Natural killer cell (primary cell): ENCODE data around the gene SCCPDH. TPM values are rescaled to one million over a fixed set of nuclear protein-coding genes. Genes with fewer than 3 reads are reported as not detected.

ENCODE experiments used
- ATAC-seq, 3 donors: fragments of 150-1000 bp in 2 of 3; fragments of 200-7000 bp in 1 of 3; cut with Tn5 transposase; 1 replicate in 1 of 3; 2 replicates in 2 of 3; pipeline ENCODE4 v1.10.0; 2021; ENCODE audit warnings: mild to moderate bottlenecking in 2 of 3, moderate library complexity in 2 of 3
- DNase-seq, 2 donors: peaks; one replicate each; pipeline versions ENCODE4 v3.0.0 to v3.0.0-alpha.2; 2013 to 2021; ENCODE audit warnings: mixed read lengths in 1 of 2
- H3K27ac ChIP-seq: one replicate; pipeline ENCODE4 v1.5.1; 2013; ENCODE audit warnings: mild to moderate bottlenecking, low read length
- H3K27me3 ChIP-seq: one replicate; pipeline ENCODE4 v1.6.1; 2013; ENCODE audit warnings: low read length; ENCODE audit not compliant: control insufficient read depth, insufficient read depth
- H3K36me3 ChIP-seq: one replicate; pipeline ENCODE4 v1.6.1; 2013; ENCODE audit warnings: low read length; ENCODE audit not compliant: control insufficient read depth, insufficient read depth
- H3K4me1 ChIP-seq: one replicate; pipeline ENCODE4 v1.6.1; 2013; ENCODE audit warnings: low read length; ENCODE audit not compliant: control insufficient read depth, insufficient read depth
- H3K4me3 ChIP-seq: one replicate; pipeline ENCODE4 v1.5.1; 2013; ENCODE audit warnings: low read length
- H3K9me3 ChIP-seq: one replicate; pipeline ENCODE4 v1.6.1; 2013; ENCODE audit warnings: low read length; ENCODE audit not compliant: control insufficient read depth, insufficient read depth
- H3K27ac Mint-ChIP-seq, 2 donors: one replicate each; pipeline ENCODE4 v1.8.0; 2022; ENCODE audit warnings: mild to moderate bottlenecking in 2 of 2, mixed read lengths in 2 of 2, moderate library complexity in 1 of 2
- H3K27me3 Mint-ChIP-seq, 2 donors: one replicate each; pipeline ENCODE4 v1.8.0; 2022; ENCODE audit warnings: low read depth in 2 of 2, mixed read lengths in 2 of 2
- H3K36me3 Mint-ChIP-seq: one replicate; pipeline ENCODE4 v1.8.0; 2022; ENCODE audit warnings: mixed read lengths
- H3K4me1 Mint-ChIP-seq, 2 donors: one replicate each; pipeline ENCODE4 v1.8.0; 2022; ENCODE audit warnings: mixed read lengths in 2 of 2
- H3K4me3 Mint-ChIP-seq: one replicate; pipeline ENCODE4 v1.8.0; 2022; ENCODE audit warnings: mild to moderate bottlenecking, moderate library complexity, mixed read lengths
- H3K9me3 Mint-ChIP-seq, 2 donors: one replicate each; pipeline ENCODE4 v1.8.0; 2022; ENCODE audit warnings: mixed read lengths in 2 of 2
- whole genome bisulfite sequencing: methylation state at CpG from one replicate; pipeline ENCODE4 v1.1.7; 2013; ENCODE audit warnings: missing lambda C conversion rate; ENCODE audit not compliant: insufficient coverage; 5-methylcytosine and 5-hydroxymethylcytosine counted together
- intact Hi-C: fragments of 100-400 bp; cut with micrococcal nuclease; formaldehyde crosslinking; loops from one replicate; pipeline ENCODE4 v1.14.2; 2022
- total RNA-seq, 4 donors: library from RNA; stranded (reverse); fragments of 120-200 nt in 1 of 4; gene quantifications; one replicate each; pipeline versions ENCODE4 v1.2.3 to v1.2.4, GENCODE V29; 2013 to 2022
- TF ChIP-seq, protein P1 (sequence below): fragments of 200-600 bp; IDR thresholded peaks from one replicate; pipeline ENCODE4 v1.8.0; 2022; ENCODE audit warnings: antibody characterized with exemption

The SCCPDH gene
- total RNA-seq, 3 donors from 2014 or later (not counting 1 experiment from before 2014, with no cell fraction given), result 5.3 to 24.8 (median 9.2) TPM

DNA sequence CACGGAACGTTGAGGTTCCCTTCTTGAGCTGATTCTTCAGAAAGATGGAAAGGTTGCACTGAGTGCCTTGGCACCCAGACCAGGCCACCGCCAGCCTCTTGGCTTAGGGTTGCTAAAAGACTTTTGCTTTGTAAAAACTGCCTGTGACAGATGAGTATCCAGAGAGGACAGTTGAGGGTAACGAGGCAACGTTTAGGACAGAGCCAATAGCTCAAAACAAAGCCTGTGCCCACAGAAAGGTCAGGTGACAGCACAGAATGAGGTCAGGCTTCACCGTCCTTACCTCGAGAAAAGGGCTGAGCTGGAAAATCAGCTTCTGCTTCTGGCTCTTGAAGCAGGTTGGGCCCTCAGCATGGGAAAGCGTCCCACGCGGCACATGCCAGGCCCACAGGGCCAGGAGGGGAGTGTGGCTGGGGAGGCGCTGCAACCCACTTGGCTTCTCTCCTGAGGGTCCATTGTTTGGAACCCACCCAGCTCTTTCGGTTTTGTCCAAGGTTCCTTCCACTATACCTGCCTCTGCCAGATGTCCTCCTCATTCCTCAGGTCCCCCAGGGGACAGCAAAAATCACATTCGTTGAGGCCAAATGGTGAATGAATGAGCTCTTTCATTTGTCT lies 55.5 kb downstream of the SCCPDH start:
- H3K4me1 ChIP-seq, result peaks cover 13% of the 10 kb centered on the region
- no peaks in the 10 kb centered on the region for H3K36me3 ChIP-seq
- H3K4me3 ChIP-seq, result no peak overlapping the region
- Mint-ChIP-seq H3K36me3 (no peaks in the 10 kb centered on the region), H3K4me3 (no peak overlapping the region), H3K27ac (no peak overlapping the region), H3K9me3 (no peaks in the 10 kb centered on the region), H3K4me1 (peaks cover 11% of the 10 kb centered on the region in 2 donors), H3K27me3 (no peaks in the 10 kb centered on the region)
- TF ChIP-seq, protein P1, sequence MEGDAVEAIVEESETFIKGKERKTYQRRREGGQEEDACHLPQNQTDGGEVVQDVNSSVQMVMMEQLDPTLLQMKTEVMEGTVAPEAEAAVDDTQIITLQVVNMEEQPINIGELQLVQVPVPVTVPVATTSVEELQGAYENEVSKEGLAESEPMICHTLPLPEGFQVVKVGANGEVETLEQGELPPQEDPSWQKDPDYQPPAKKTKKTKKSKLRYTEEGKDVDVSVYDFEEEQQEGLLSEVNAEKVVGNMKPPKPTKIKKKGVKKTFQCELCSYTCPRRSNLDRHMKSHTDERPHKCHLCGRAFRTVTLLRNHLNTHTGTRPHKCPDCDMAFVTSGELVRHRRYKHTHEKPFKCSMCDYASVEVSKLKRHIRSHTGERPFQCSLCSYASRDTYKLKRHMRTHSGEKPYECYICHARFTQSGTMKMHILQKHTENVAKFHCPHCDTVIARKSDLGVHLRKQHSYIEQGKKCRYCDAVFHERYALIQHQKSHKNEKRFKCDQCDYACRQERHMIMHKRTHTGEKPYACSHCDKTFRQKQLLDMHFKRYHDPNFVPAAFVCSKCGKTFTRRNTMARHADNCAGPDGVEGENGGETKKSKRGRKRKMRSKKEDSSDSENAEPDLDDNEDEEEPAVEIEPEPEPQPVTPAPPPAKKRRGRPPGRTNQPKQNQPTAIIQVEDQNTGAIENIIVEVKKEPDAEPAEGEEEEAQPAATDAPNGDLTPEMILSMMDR, result no peak
- no peak overlapping the region for H3K27ac ChIP-seq
- no peaks in the 10 kb centered on the region for H3K9me3 ChIP-seq
- H3K27me3 ChIP-seq, result no peaks in the 10 kb centered on the region
- intact Hi-C loops, result no loop called here
- ATAC-seq, result no peak
- WGBS, result 79% methylated on average over 13 of the region's 13 CpGs
- no peak for DNase-seq

GRCh38 chr1:246780264-246780663 lies 56.1 kb downstream of the SCCPDH start:
- H3K4me3 Mint-ChIP-seq, result no peak overlapping the region
- H3K27ac Mint-ChIP-seq, result no peak overlapping the region
- DNase-seq, result no peak
- H3K4me1 ChIP-seq, result peaks cover 19% of the 10 kb centered on the region
- H3K36me3 ChIP-seq, result no peaks in the 10 kb centered on the region
- TF ChIP-seq, protein P1, result no peak
- intact Hi-C loops, result no loop called here
- no peaks in the 10 kb centered on the region for H3K9me3 Mint-ChIP-seq
- no peak for ATAC-seq
- H3K36me3 Mint-ChIP-seq, result no peaks in the 10 kb centered on the region
- no peaks in the 10 kb centered on the region for H3K27me3 Mint-ChIP-seq
- H3K4me3 ChIP-seq, result no peak overlapping the region
- H3K9me3 ChIP-seq, result no peaks in the 10 kb centered on the region
- H3K4me1 Mint-ChIP-seq, result peaks cover 17% of the 10 kb centered on the region in 2 donors
- no peaks in the 10 kb centered on the region for H3K27me3 ChIP-seq
- no peak overlapping the region for H3K27ac ChIP-seq
- 95% methylated on average over 9 of the region's 9 CpGs for WGBS

DNA sequence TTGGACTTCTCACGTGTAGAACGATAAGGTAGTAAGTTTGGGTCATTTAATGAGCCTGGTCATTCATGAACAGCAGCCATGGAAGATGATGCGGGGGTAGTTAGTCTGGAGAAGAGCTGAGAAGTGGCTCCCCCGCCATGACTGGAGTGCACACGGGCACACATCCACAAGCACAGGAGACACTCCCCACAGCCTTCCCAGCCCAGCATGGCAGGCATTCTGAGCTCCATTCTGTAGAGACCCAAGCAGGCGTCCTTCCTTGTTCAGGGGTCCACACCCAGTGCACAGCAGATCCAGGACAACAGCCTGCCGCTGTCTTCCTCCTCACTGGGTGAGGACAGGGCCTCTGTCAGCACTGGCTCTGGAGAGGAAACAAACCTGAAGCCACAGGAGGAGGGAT lies 57.0 kb downstream of the SCCPDH start:
- Mint-ChIP-seq H3K4me3 (no peak overlapping the region), H3K27me3 (no peaks in the 10 kb centered on the region), H3K9me3 (no peaks in the 10 kb centered on the region), H3K4me1 (peaks cover 18% of the 10 kb centered on the region in 2 donors), H3K27ac (no peak overlapping the region), H3K36me3 (no peaks in the 10 kb centered on the region)
- no peaks in the 10 kb centered on the region for H3K9me3 ChIP-seq
- no peaks in the 10 kb centered on the region for H3K36me3 ChIP-seq
- WGBS, result 85% methylated on average over 7 of the region's 7 CpGs
- ATAC-seq (no peak), DNase-seq (no peak)
- H3K27me3 ChIP-seq, result no peaks in the 10 kb centered on the region
- H3K27ac ChIP-seq, result no peak overlapping the region
- TF ChIP-seq, protein P1, result no peak
- H3K4me1 ChIP-seq, result peaks cover 20% of the 10 kb centered on the region
- intact Hi-C loops, result no loop called here
- H3K4me3 ChIP-seq, result no peak overlapping the region
